ENCODE data around the gene SPATA17. TPM values are rescaled to one million over a fixed set of nuclear protein-coding genes. Genes with fewer than 3 reads are reported as not detected.

SPATA17 gene
- total and polyA plus RNA-seq, 2 of the 13 experiments (the other 11 are each of a cell fraction or from before 2014, with no cell fraction given), result 0.48 to 1.7 TPM

GRCh38 chr1:217630711-217631591 lies at the start of gene SPATA17, which contains the start of gene GPATCH2 (continued):
- TF ChIP-seq XBP1 (CRISPR knock-in tag; IDR thresholded peaks at IDR 0.05) (0 out of 2 replicates have a peak, but pooled peaks have one; percentile 50), ZNF180 (CRISPR knock-in tag; IDR thresholded peaks at IDR 0.05; ENCODE audit: borderline replicate concordance, low read depth) (no peak), ZBTB25 (CRISPR knock-in tag; IDR thresholded peaks at IDR 0.05) (no peak), ELF1 (CRISPR knock-in tag; IDR thresholded peaks at IDR 0.05) (peak; percentile 72), ZBTB38 (CRISPR knock-in tag; IDR thresholded peaks at IDR 0.05) (no peak), YEATS4 (CRISPR knock-in tag; IDR thresholded peaks at IDR 0.05; ENCODE audit: borderline replicate concordance) (peak; percentile 47; the same call in 1 of the 2 replicates), POLR2AphosphoS5 (IDR thresholded peaks at IDR 0.05; ENCODE audit: low read depth, low read length) (peak; percentile 83), EHMT2 (IDR thresholded peaks at IDR 0.05; ENCODE audit: borderline replicate concordance, low read depth, low read length) (peak; percentile 83; the same call in 1 of the 2 replicates), ZNF501 (CRISPR knock-in tag; IDR thresholded peaks at IDR 0.05) (peak; percentile 86), ZNF530 (CRISPR knock-in tag; IDR thresholded peaks at IDR 0.05; ENCODE audit: low read depth) (no peak), ZNF550 (CRISPR knock-in tag; IDR thresholded peaks at IDR 0.05; ENCODE audit: borderline replicate concordance) (no peak), NR3C1 (CRISPR knock-in tag; IDR thresholded peaks at IDR 0.05) (no peak), ZHX1 (CRISPR knock-in tag; IDR thresholded peaks at IDR 0.05; ENCODE audit: low read depth) (0 out of 2 replicates have a peak, but pooled peaks have one; percentile 45), FOXP4 (CRISPR knock-in tag; IDR thresholded peaks at IDR 0.05) (no peak), FOXM1 (CRISPR knock-in tag; IDR thresholded peaks at IDR 0.05) (no peak), ZBTB3 (CRISPR knock-in tag; IDR thresholded peaks at IDR 0.05; ENCODE audit: borderline replicate concordance, low read depth) (no peak), TEAD2 (CRISPR knock-in tag; IDR thresholded peaks at IDR 0.05) (no peak), SNAI1 (CRISPR knock-in tag; IDR thresholded peaks at IDR 0.05; ENCODE audit: borderline replicate concordance) (peak; percentile 87), TCF7L2 (IDR thresholded peaks at IDR 0.05; ENCODE audit: low read depth, low read length) (no peak), EZH2 (conservative IDR thresholded peaks at IDR 0.05; ENCODE audit: low read depth, low read length) (no peak), ZNF709 (CRISPR knock-in tag; IDR thresholded peaks at IDR 0.05) (no peak), SUZ12 (IDR thresholded peaks at IDR 0.05; ENCODE audit: low read depth, low read length) (no peak), CBX2 (IDR thresholded peaks at IDR 0.05; ENCODE audit: low read depth, low read length) (no peak), CBX2 (CRISPR knock-in tag; IDR thresholded peaks at IDR 0.05; ENCODE audit: low read depth) (no peak), LBX2 (CRISPR knock-in tag; IDR thresholded peaks at IDR 0.05; ENCODE audit: borderline replicate concordance) (no peak)

Measured in HepG2 (cell line).